ENCODE results near the gene MTRF1. TPM values are rescaled to one million over a fixed set of nuclear protein-coding genes. Genes with fewer than 3 reads are reported as not detected.

Gene MTRF1
- total and polyA plus RNA-seq, 2 of the 8 experiments (the other 6 are each of a cell fraction or from before 2014, with no cell fraction given), result 8.0 to 19.2 TPM

- Histone ChIP-seq H3K36me3 (ENCODE audit: control insufficient read depth in 2 of 4, insufficient read depth in 4 of 4, low read length in 3 of 4) (no peaks in the 10 kb centered on the region), H3K79me2 (ENCODE audit: control insufficient read depth in 1 of 2, insufficient read depth in 2 of 2, low read length in 2 of 2) (no peaks in the 10 kb centered on the region), H3K9ac (replicated peaks in 1 of 4; ENCODE audit: extremely low read depth in 1 of 4, low read depth in 3 of 4, low read length in 3 of 4) (no peak overlapping the region), H2BK12ac (ENCODE audit: low read depth, low read length) (no peak overlapping the region), H3K4ac (replicated peaks; ENCODE audit: insufficient read length, low read depth, low read length) (no peak overlapping the region), H3K4me1 (replicated peaks in 1 of 4; ENCODE audit: control insufficient read depth in 3 of 4, insufficient read depth in 4 of 4, low read length in 3 of 4) (no peaks in the 10 kb centered on the region), H2BK20ac (ENCODE audit: low read length) (no peak overlapping the region), H4K5ac (ENCODE audit: insufficient read length, low read depth, low read length) (no peak overlapping the region), H2AFZ (ENCODE audit: low read length) (no peak overlapping the region), H2BK15ac (ENCODE audit: low read length) (no peak overlapping the region), H3K4me2 (ENCODE audit: insufficient read depth in 1 of 2, low read depth in 2 of 2, low read length in 2 of 2) (no peak overlapping the region), H3K56ac (replicated peaks; ENCODE audit: insufficient read length, low read depth, low read length) (no peak overlapping the region), H3K9me3 (ENCODE audit: insufficient read depth in 2 of 2, low read depth in 1 of 2, low read length in 1 of 2) (no peaks in the 10 kb centered on the region; a peak in 1 of 4 replicates), H3K14ac (ENCODE audit: insufficient read length) (no peak overlapping the region), H2AK5ac (ENCODE audit: low read depth, low read length) (no peak overlapping the region), H4K8ac (ENCODE audit: extremely low read depth, insufficient read depth, low read length) (no peak overlapping the region), H2BK120ac (replicated peaks; ENCODE audit: low read depth, low read length) (no peak overlapping the region), H2BK5ac (ENCODE audit: low read depth, low read length) (no peak overlapping the region), H3K4me3 (ENCODE audit: extremely low read depth in 1 of 4, insufficient read depth in 2 of 4, low read depth in 3 of 4, low read length in 4 of 4) (no peak overlapping the region), H3K23me2 (ENCODE audit: low read depth, low read length) (no peaks in the 10 kb centered on the region), H3K27me3 (replicated peaks in 1 of 4; ENCODE audit: control insufficient read depth in 3 of 4, extremely low read depth in 1 of 4, insufficient read depth in 3 of 4, low read length in 3 of 4) (no peaks in the 10 kb centered on the region), H3K18ac (ENCODE audit: extremely low read depth, low read length) (no peak overlapping the region), H3K27ac (ENCODE audit: low read depth, low read length) (no peak overlapping the region), H4K91ac (replicated peaks; ENCODE audit: insufficient read length, low read length) (no peak overlapping the region), H3K23ac (ENCODE audit: insufficient read length) (no peak overlapping the region), H3K79me1 (ENCODE audit: low read depth, low read length) (no peaks in the 10 kb centered on the region), H4K20me1 (replicated peaks in 1 of 2; ENCODE audit: control insufficient read depth in 1 of 2, insufficient read depth in 2 of 2, low read length in 2 of 2) (no peaks in the 10 kb centered on the region)
- WGBS, 2 experiments (ENCODE audit: extremely low coverage in 1 of 2, insufficient coverage in 1 of 2, insufficient read length in 1 of 2, insufficient replicate concordance in 2 of 2, low coverage in 1 of 2, low lambda C conversion rate in 2 of 2, missing lambda C conversion rate in 1 of 2), result 88% methylated on average over 1 of the region's 1 CpG; no CpG with 5 or more reads in 1 of the 2 experiments
- POLR2A ChIA-PET (ENCODE audit: partially characterized antibody), result no interaction called here
- DNase-seq (ENCODE audit: low read depth in 1 of 2, low spot score in 2 of 2), result no peak
- no peak for FAIRE-seq
- CTCF ChIA-PET (ENCODE audit: partially characterized antibody), result no interaction called here
- TF ChIP-seq PHF8 (conservative IDR thresholded peaks at IDR 0.05; ENCODE audit: low read depth, low read length) (no peak), CREB1 (IDR thresholded peaks at IDR 0.05) (no peak)
These were observed 31.5 kb upstream of the MTRF1 start for GRCh38 chr13:41294914-41295313.

All from H1 (cell line).